ENCODE measurements around the gene OTUB1.
"Not testable (repeated sequence)": the region's sequence is repeated elsewhere in the genome, so short reads cannot be mapped to it uniquely, and the experiment has no call there.

OTUB1 gene

GRCh38 chr11:64026575-64027205 is 40.5 kb downstream of the OTUB1 start:
- no peak for DNase-seq

- no peak for DNase-seq
Observed at GRCh38 chr11:64027651-64028397, 41.6 kb downstream of the OTUB1 start.

GRCh38 chr11:64028398-64029115 is 42.3 kb downstream of the OTUB1 start:
- no peak for DNase-seq

- DNase-seq = no peak
Observed at GRCh38 chr11:64029773-64030172, 43.5 kb downstream of the OTUB1 start.

GRCh38 chr11:64031001-64031400 is 44.8 kb downstream of the OTUB1 start:
- DNase-seq = no peak

- DNase-seq = no peak
Observed at GRCh38 chr11:64032050-64032449, 45.8 kb downstream of the OTUB1 start.

GRCh38 chr11:64034411-64034811 is 48.2 kb downstream of the OTUB1 start:
- DNase-seq = no peak

- no peak for DNase-seq
Observed at GRCh38 chr11:64035081-64035524, 48.9 kb downstream of the OTUB1 start.

- no peak for DNase-seq
Observed at GRCh38 chr11:64035576-64035975, 49.3 kb downstream of the OTUB1 start, which contains the start of gene FLRT1. TSS of gene FLRT1 (plus strand) at chr11:64035931. CDS start at chr11:64116268, 80,337 bp downstream.

GRCh38 chr11:64036087-64037026 is 50.1 kb downstream of the OTUB1 start:
- DNase-seq = no peak

GRCh38 chr11:64037027-64037634 is 50.9 kb downstream of the OTUB1 start:
- DNase-seq = no peak

- DNase-seq = no peak
Observed at GRCh38 chr11:64038500-64038899, 52.3 kb downstream of the OTUB1 start.

GRCh38 chr11:64039012-64039665 is 52.9 kb downstream of the OTUB1 start:
- DNase-seq = no peak

GRCh38 chr11:64040684-64041322 is 54.6 kb downstream of the OTUB1 start:
- no peak for DNase-seq

- DNase-seq = no peak
Observed at GRCh38 chr11:64041846-64042245, 55.6 kb downstream of the OTUB1 start.

GRCh38 chr11:64042301-64042700 is 56.1 kb downstream of the OTUB1 start:
- no peak for DNase-seq

GRCh38 chr11:64043545-64043944 is 57.3 kb downstream of the OTUB1 start:
- DNase-seq = no peak

GRCh38 chr11:64044730-64045393 is 58.6 kb downstream of the OTUB1 start:
- DNase-seq = peak; percentile 52

GRCh38 chr11:64045700-64046099 is 59.5 kb downstream of the OTUB1 start:
- no peak for DNase-seq

GRCh38 chr11:64047373-64047772 is 61.1 kb downstream of the OTUB1 start:
- not testable (repeated sequence) for DNase-seq
